SK-N-SH treated with all-trans-retinoic acid at 6 μM for 48 hours (cell line): Measurements from ENCODE around the gene GGA2.

Source experiments
- PATZ1 ChIP-seq: fragments of 250-450 bp; sonication (Bioruptor Pico); IDR thresholded peaks from 2 replicates; pipeline ENCODE4 v1.8.0; 2020; ENCODE audit warnings: mild to moderate bottlenecking, moderate library complexity, borderline replicate concordance
- TSHZ2 ChIP-seq: fragments of 250-450 bp; sonication (Bioruptor Pico); IDR thresholded peaks from 2 replicates; pipeline ENCODE4 v1.5.0; 2020; ENCODE audit warnings: mild to moderate bottlenecking, moderate library complexity
- ZFP30 ChIP-seq: fragments of 450-650 bp; formaldehyde crosslinking; IDR thresholded peaks from 2 replicates; pipeline ENCODE4 v1.5.0; 2022; ENCODE audit warnings: mild to moderate bottlenecking, moderate library complexity
- ZNF70 ChIP-seq: fragments of 450-650 bp; formaldehyde crosslinking; IDR thresholded peaks from 2 replicates; pipeline ENCODE4 v1.5.0; 2020; ENCODE audit warnings: mild to moderate bottlenecking, moderate library complexity

- no peak for TF ChIP-seq ZFP30
- TF ChIP-seq ZNF70 (CRISPR knock-in tag) = no peak
- no peak for TF ChIP-seq PATZ1 (CRISPR knock-in tag)
- no peak for TF ChIP-seq TSHZ2 (CRISPR knock-in tag)
Observed at GRCh38 chr16:23416816-23417215, 93.5 kb downstream of the GGA2 start.
